Stomach (tissue), 9 donors: ENCODE results near the gene TCN1. TPM values are rescaled to one million over a fixed set of nuclear protein-coding genes. Genes with fewer than 3 reads are reported as not detected.
A peak's percentile ranks its signal among the peaks of the same experiment; 100 is the strongest.
"Not testable (repeated sequence)": the region's sequence is repeated elsewhere in the genome, so short reads cannot be mapped to it uniquely, and the experiment has no call there.

ENCODE experiments used
- DNase-seq, 2 donors: peaks; one replicate each; pipeline versions ENCODE4 v3.0.0 to v3.0.0-alpha.2; 2013 to 2019
- H3K27ac ChIP-seq, 5 donors: fragments of 200-600 bp in 4 of 5; sonication (generic) in 4 of 5; one replicate each; pipeline ENCODE4 v1.5.1; 2013 to 2019; ENCODE audit warnings: mild to moderate bottlenecking in 1 of 5, moderate library complexity in 1 of 5
- H3K27me3 ChIP-seq, 3 donors: fragments of 200-600 bp; sonication (generic); one replicate each; pipeline ENCODE4 v1.5.1; 2017 to 2019; ENCODE audit warnings: mixed run types in 1 of 3
- H3K36me3 ChIP-seq, 4 donors: fragments of 200-600 bp; sonication (generic); 1 replicate in 3 of 4; 2 replicates in 1 of 4; pipeline ENCODE4 v1.5.1; 2016 to 2019
- H3K4me1 ChIP-seq, 4 donors: fragments of 200-600 bp; sonication (generic); one replicate each; pipeline ENCODE4 v1.5.1; 2016 to 2019
- H3K4me3 ChIP-seq, 4 donors: fragments of 200-600 bp; sonication (generic) in 3 of 4; one replicate each; pipeline ENCODE4 v1.5.1; 2016 to 2019; ENCODE audit warnings: mild to moderate bottlenecking in 1 of 4
- H3K9me3 ChIP-seq, 4 donors: fragments of 200-600 bp; sonication (generic); one replicate each; pipeline ENCODE4 v1.5.1; 2016 to 2019
- EP300 ChIP-seq: sonication (generic); formaldehyde crosslinking; IDR thresholded peaks from one replicate; pipeline ENCODE4 v1.6.1; 2017; ENCODE audit warnings: antibody characterized with exemption
- POLR2A ChIP-seq, 4 donors: fragments of 450-650 bp; IDR thresholded peaks; one replicate each; pipeline ENCODE4 v1.6.1; 2016; ENCODE audit warnings: antibody characterized with exemption in 4 of 4, control low read depth in 2 of 4, mild to moderate bottlenecking in 1 of 4, moderate library complexity in 1 of 4
- POLR2AphosphoS5 ChIP-seq, 3 donors: sonication (generic); formaldehyde crosslinking; IDR thresholded peaks; one replicate each; pipeline ENCODE4 v1.6.1; 2016; ENCODE audit warnings: antibody characterized with exemption in 3 of 3
- WGBS, 5 donors: extraction: QIAGEN DNeasy Blood & Tissue Kit in 3 of 5; methylation state at CpG; one replicate each; pipeline versions ENCODE4 v1.1.5 to v1.1.7; 2013 to 2018; 5-methylcytosine and 5-hydroxymethylcytosine counted together
- intact Hi-C: fragments of 100-400 bp; cut with DNase I; formaldehyde crosslinking; loops from one replicate; pipeline ENCODE4 v1.15.1; 2023; ENCODE audit warnings: low total_unique reads
- polyA plus RNA-seq, 3 donors: library from polyadenylated mRNA; stranded (reverse); fragments of 200-250 nt; gene quantifications; one replicate each; pipeline ENCODE4 v1.2.3, GENCODE V29; 2013
- total RNA-seq, 5 donors: library from RNA; depleted of rRNA; stranded (reverse); fragments of >200 nt; gene quantifications; one replicate each; pipeline versions ENCODE4 v1.1.0 to v1.2.3, GENCODE V29; 2014 to 2016
- TF ChIP-seq, protein P1 (sequence below), 7 experiments: fragments of 450-650 bp in 4 of 7; fragments of 200-600 bp in 3 of 7; sonication (generic) in 3 of 7; IDR thresholded peaks; one replicate each; pipeline ENCODE4 v1.5.1; 2016 to 2019; ENCODE audit warnings: antibody characterized with exemption in 7 of 7, control low read depth in 2 of 7, mild to moderate bottlenecking in 1 of 7
- donor health status: healthy with polysubstance abuse.
- donor health status: Bipolar disorder and iron deficiency.
- donor health status: healthy.

The TCN1 gene
- total and polyA plus RNA-seq, 8 donors, result 0.58 to 77.1 (median 40.8) TPM; not detected in 1

DNA sequence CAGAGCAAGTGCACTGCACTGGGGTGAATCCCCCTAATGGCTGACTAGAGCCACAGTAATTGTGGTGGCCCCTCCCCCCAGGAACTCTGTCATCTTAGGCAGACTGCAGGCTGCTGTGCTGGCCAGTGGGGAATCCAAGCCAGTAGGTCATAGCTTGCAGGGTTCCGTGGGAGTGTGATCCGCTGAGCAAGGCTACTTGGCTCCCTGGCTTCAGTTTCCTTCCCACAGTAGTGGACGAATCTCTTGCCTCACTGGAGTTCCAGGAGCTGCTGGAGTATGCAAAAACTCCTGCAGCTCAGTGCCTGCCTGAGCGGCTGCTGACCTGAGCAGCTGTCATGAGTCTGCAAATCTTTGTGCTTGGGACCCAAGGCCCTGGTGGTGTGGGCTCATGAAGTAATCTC lies 25.5 kb upstream of the TCN1 start:
- 42 to 76% (median 63%) methylated on average over 4 of the region's 4 CpGs for WGBS, 5 donors
- Histone ChIP-seq H3K36me3 (no peaks in the 10 kb centered on the region), H3K4me3 (no peak overlapping the region), H3K4me1 (no peaks in the 10 kb centered on the region), H3K27me3 (no peaks in the 10 kb centered on the region), H3K27ac (no peak overlapping the region), H3K9me3 (peaks cover 3 to 36% (median 19%) of the 10 kb centered on the region in 4 donors)
- no peak for TF ChIP-seq POLR2A (IDR thresholded peaks at IDR 0.05)
- TF ChIP-seq EP300, result no peak
- TF ChIP-seq, protein P1, sequence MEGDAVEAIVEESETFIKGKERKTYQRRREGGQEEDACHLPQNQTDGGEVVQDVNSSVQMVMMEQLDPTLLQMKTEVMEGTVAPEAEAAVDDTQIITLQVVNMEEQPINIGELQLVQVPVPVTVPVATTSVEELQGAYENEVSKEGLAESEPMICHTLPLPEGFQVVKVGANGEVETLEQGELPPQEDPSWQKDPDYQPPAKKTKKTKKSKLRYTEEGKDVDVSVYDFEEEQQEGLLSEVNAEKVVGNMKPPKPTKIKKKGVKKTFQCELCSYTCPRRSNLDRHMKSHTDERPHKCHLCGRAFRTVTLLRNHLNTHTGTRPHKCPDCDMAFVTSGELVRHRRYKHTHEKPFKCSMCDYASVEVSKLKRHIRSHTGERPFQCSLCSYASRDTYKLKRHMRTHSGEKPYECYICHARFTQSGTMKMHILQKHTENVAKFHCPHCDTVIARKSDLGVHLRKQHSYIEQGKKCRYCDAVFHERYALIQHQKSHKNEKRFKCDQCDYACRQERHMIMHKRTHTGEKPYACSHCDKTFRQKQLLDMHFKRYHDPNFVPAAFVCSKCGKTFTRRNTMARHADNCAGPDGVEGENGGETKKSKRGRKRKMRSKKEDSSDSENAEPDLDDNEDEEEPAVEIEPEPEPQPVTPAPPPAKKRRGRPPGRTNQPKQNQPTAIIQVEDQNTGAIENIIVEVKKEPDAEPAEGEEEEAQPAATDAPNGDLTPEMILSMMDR (IDR thresholded peaks at IDR 0.05), result no peak
- no peak for TF ChIP-seq POLR2AphosphoS5 (IDR thresholded peaks at IDR 0.05)
- DNase-seq, result peak in 1 of 2 donors; percentile 12
- intact Hi-C loops, result no loop called here

DNA sequence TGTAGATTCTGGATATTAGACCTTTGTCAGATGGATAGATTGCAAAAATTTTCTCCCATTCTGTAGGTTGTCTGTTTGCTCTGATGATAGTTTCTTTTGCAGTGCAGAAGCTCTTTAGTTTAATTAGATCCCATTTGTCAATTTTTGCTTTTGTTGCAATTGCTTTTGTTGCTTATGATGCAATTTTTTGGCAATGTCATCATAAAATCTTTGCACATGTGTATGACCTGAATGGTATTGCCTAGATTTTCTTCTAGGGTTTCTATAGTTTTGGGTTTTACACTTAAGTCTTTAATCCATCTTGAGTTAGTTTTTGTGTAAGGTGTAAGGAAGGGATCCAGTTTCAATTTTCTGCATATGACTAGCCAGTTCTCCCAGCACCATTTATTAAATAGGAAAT lies 20.9 kb upstream of the TCN1 start:
- intact Hi-C loops, H3K4me3 ChIP-seq, DNase-seq, H3K4me1 ChIP-seq, H3K27ac ChIP-seq, H3K36me3 ChIP-seq, H3K27me3 ChIP-seq: not testable (repeated sequence)
- H3K9me3 ChIP-seq, result peaks cover 3 to 36% (median 21%) of the 10 kb centered on the region in 4 donors

DNA sequence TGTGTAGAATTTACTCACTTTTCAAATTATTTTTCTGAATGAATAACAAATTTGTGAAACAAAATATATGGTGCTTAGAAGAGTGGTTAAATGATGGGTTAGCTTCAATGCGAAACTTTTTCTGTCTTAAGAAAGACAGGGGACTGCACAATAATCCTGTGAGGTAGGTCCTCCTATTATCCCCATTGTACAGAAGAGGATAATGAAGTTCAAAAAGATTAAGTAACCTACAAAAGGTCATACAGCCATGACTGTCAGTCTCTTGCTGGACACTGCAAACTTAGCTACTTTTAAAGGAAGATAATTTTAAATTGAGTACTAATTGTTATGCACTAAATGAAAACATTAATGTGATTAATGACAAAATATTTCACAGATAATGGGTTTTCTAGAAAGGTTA lies 17.3 kb upstream of the TCN1 start:
- no peaks in the 10 kb centered on the region for H3K4me1 ChIP-seq
- H3K9me3 ChIP-seq, result peaks cover 0 to 18% (median 8%) of the 10 kb centered on the region in 4 donors
- H3K27me3 ChIP-seq, result no peaks in the 10 kb centered on the region
- DNase-seq, result no peak
- H3K27ac ChIP-seq, result no peak overlapping the region
- TF ChIP-seq POLR2A (IDR thresholded peaks at IDR 0.05) (no peak), POLR2AphosphoS5 (IDR thresholded peaks at IDR 0.05) (no peak), EP300 (no peak)
- TF ChIP-seq, protein P1 (IDR thresholded peaks at IDR 0.05), result no peak
- no peak overlapping the region for H3K4me3 ChIP-seq
- intact Hi-C loops, result no loop called here
- 92 to 100% (median 95%) methylated on average over 1 of the region's 1 CpG for WGBS, 5 donors
- no peaks in the 10 kb centered on the region for H3K36me3 ChIP-seq

DNA sequence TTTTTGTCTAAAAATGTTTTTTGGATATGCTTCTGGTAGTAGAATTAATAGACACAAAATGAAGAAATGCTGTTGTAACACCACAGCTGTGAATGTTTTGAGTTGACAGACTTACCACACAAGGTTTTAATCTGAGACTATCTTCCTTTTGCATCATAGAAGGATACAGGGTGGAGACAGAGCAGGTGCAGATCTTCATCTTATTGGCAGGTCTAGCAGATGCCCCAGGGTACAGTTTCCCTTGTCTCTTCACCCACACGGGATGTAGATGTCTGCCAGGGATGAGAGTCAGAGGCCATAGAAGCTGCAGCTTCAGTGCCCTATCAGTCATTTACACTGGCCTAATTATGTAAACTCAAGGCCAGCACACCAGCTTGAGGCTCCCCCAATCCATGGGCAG lies 13.3 kb upstream of the TCN1 start:
- Histone ChIP-seq H3K9me3 (no peaks in the 10 kb centered on the region), H3K4me3 (no peak overlapping the region), H3K27me3 (no peaks in the 10 kb centered on the region), H3K4me1 (no peaks in the 10 kb centered on the region), H3K27ac (no peak overlapping the region), H3K36me3 (no peaks in the 10 kb centered on the region)
- TF ChIP-seq POLR2AphosphoS5 (IDR thresholded peaks at IDR 0.05) (no peak), EP300 (no peak), POLR2A (IDR thresholded peaks at IDR 0.05) (no peak)
- TF ChIP-seq, protein P1 (IDR thresholded peaks at IDR 0.05), result no peak
- WGBS, 5 donors, result 63 to 79% (median 67%) methylated on average over 1 of the region's 1 CpG
- no peak for DNase-seq
- intact Hi-C loops, result no loop called here

DNA sequence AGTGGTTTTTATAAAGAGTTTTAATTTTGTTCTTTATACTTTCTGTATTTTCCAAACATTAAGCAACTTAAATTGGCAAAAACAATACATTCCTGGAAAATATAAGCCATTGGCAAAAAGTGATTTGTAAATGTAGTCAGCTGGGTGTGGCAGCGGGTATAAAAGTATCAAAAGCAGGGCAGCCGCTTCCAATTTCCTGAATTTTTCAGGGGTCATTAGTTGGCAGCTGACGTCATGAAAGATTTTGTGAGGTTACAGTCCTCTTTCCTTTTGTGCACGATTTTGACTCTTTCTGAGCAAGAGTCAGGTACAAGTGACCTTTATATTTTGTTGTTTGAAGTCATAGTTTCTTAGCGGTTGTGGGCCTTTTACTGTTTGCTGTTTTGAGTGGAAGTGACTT lies 12.3 kb upstream of the TCN1 start, which contains the start of gene OOSP3:
TSS of gene OOSP3 (plus strand) at position 208 of the 400 bp plus-strand sequence. CDS start at position 235, 27 bp downstream.
- intact Hi-C loops, result no loop called here
- Histone ChIP-seq H3K27me3 (no peaks in the 10 kb centered on the region), H3K9me3 (no peaks in the 10 kb centered on the region), H3K4me3 (no peak within 1 kb of the TSS), H3K4me1 (no peaks in the 10 kb centered on the region), H3K27ac (no peak within 1 kb of the TSS), H3K36me3 (no peaks in the 10 kb centered on the region)
- DNase-seq, result no peak
- TF ChIP-seq, protein P1 (IDR thresholded peaks at IDR 0.05), result no peak
- TF ChIP-seq POLR2AphosphoS5 (IDR thresholded peaks at IDR 0.05), result no peak
- TF ChIP-seq EP300, result no peak
- no peak for TF ChIP-seq POLR2A (IDR thresholded peaks at IDR 0.05)
- 64 to 81% (median 74%) methylated on average over 5 of the region's 5 CpGs for WGBS, 5 donors
